HCT116 (cell line): ENCODE measurements around the gene GHRHR. TPM values are rescaled to one million over a fixed set of nuclear protein-coding genes. Genes with fewer than 3 reads are reported as not detected.

Experiments used
- ATAC-seq: fragments of 200-7000 bp; cut with Tn5 transposase; 2 replicates; pipeline ENCODE4 v1.9.1; 2020; ENCODE audit warnings: mild to moderate bottlenecking, moderate library complexity
- BruUV-seq: library from RNA; stranded (reverse); fragments of 400-500 nt; replicated peaks from 2 replicates; lab custom pipeline; 2021; lab: Mats Ljungman, UMichigan
- CTCF ChIA-PET: fragments of 300-600 bp; sonication (Branson Sonifier 250); formaldehyde crosslinking; loops from one replicate; lab custom pipeline; 2021; ENCODE audit warnings: antibody characterized with exemption; lab: Charles Lee
- POLR2A ChIA-PET: fragments of 300-600, 350-600 bp; sonication (Branson Sonifier 250); formaldehyde crosslinking; loops from one replicate; lab custom pipeline; 2021; ENCODE audit warnings: antibody characterized with exemption; lab: Charles Lee
- RAD21 ChIA-PET, 2 experiments: fragments of 300-600 bp; sonication (Branson Sonifier 250); formaldehyde crosslinking; loops; one replicate each; lab custom pipeline; 2023; ENCODE audit warnings: low total read pairs in 2 of 2; ENCODE audit not compliant: uncharacterized antibody in 2 of 2, unreplicated experiment in 2 of 2, low non-redundant PET in 1 of 2; lab: Charles Lee
- DNase-seq: peaks from one replicate; pipeline ENCODE4 v3.0.0-alpha.2; 2010; ENCODE audit warnings: low read depth, low spot score
- H2AFZ ChIP-seq: fragments of 200-600 bp; shearing (Covaris generic), sonication (generic); 2 replicates; pipeline ENCODE4 v1.6.1; 2017; ENCODE audit warnings: low read depth, mixed run types, mixed read lengths, antibody characterized with exemption, low read length; ENCODE audit not compliant: poor library complexity, severe bottlenecking
- H3K27ac ChIP-seq: 2 replicates; pipeline ENCODE4 v1.5.1; 2012; ENCODE audit warnings: low read depth, low read length
- H3K27me3 ChIP-seq: fragments of 200-600 bp; sonication (generic); 2 replicates; pipeline ENCODE4 v1.6.1; 2016; ENCODE audit warnings: mixed run types, low read length, mixed read lengths; ENCODE audit not compliant: insufficient read depth
- H3K36me3 ChIP-seq, 2 experiments: fragments of 200-500 bp in 1 of 2; fragments of 200-600 bp in 1 of 2; sonication (Bioruptor generic) in 1 of 2; sonication (generic) in 1 of 2; 2 replicates each; pipeline versions ENCODE4 v1.5.1 to v1.6.1; 2014 to 2016; ENCODE audit warnings: low read length in 2 of 2, inconsistent platforms in 1 of 2, mixed read lengths in 1 of 2, mixed run types in 1 of 2; ENCODE audit not compliant: insufficient read depth in 2 of 2, control insufficient read depth in 1 of 2
- H3K4me1 ChIP-seq, 2 experiments: fragments of 200-600 bp in 1 of 2; sonication (generic) in 1 of 2; 2 replicates each; pipeline versions ENCODE4 v1.5.1 to v1.6.1; 2012 to 2017; ENCODE audit warnings: low read length in 2 of 2, inconsistent platforms in 1 of 2, mild to moderate bottlenecking in 1 of 2, mixed read lengths in 1 of 2, mixed run types in 1 of 2, moderate library complexity in 1 of 2; ENCODE audit not compliant: insufficient read depth in 2 of 2, control insufficient read depth in 1 of 2
- H3K4me2 ChIP-seq: fragments of 200-600 bp; sonication (generic); 2 replicates; pipeline ENCODE4 v1.6.1; 2017; ENCODE audit warnings: mixed run types, low read length, mixed read lengths
- H3K4me3 ChIP-seq, 2 experiments: fragments of 200-600 bp in 1 of 2; sonication (generic) in 1 of 2; replicated peaks in 1 of 2; 2 replicates each; pipeline ENCODE4 v1.5.1; 2011 to 2016; ENCODE audit warnings: low read length in 2 of 2, control low read depth in 1 of 2, low read depth in 1 of 2, mild to moderate bottlenecking in 1 of 2, mixed read lengths in 1 of 2, mixed run types in 1 of 2
- H3K79me2 ChIP-seq: fragments of 200-600 bp; sonication (generic); 2 replicates; pipeline ENCODE4 v1.6.1; 2017; ENCODE audit warnings: mild to moderate bottlenecking, mixed run types, low read length, moderate library complexity, mixed read lengths; ENCODE audit not compliant: insufficient read depth
- H3K9ac ChIP-seq: fragments of 200-600 bp; sonication (generic); 2 replicates; pipeline ENCODE4 v1.6.1; 2016; ENCODE audit warnings: low read length, mixed read lengths
- H3K9me2 ChIP-seq: fragments of 200-600 bp; sonication (generic), shearing (Covaris generic); 2 replicates; pipeline ENCODE4 v1.6.1; 2017; ENCODE audit warnings: mixed run types, mild to moderate bottlenecking, moderate library complexity; ENCODE audit not compliant: insufficient read depth
- H3K9me3 ChIP-seq, 2 experiments: fragments of 200-500 bp in 1 of 2; fragments of 200-600 bp in 1 of 2; sonication (Bioruptor generic) in 1 of 2; sonication (generic) in 1 of 2; 2 replicates each; pipeline ENCODE4 v1.6.1; 2014 to 2017; ENCODE audit warnings: low read length in 2 of 2, mixed read lengths in 2 of 2, inconsistent platforms in 1 of 2, low read depth in 1 of 2, mild to moderate bottlenecking in 1 of 2, mixed run types in 1 of 2, moderate library complexity in 1 of 2; ENCODE audit not compliant: control insufficient read depth in 1 of 2, insufficient read depth in 1 of 2
- H4K20me1 ChIP-seq: fragments of 200-600 bp; sonication (generic), shearing (Covaris generic); 2 replicates; pipeline ENCODE4 v1.6.1; 2017; ENCODE audit warnings: mixed run types, mild to moderate bottlenecking, moderate library complexity; ENCODE audit not compliant: insufficient read depth
- CBX3 ChIP-seq: IDR thresholded peaks from 2 replicates; pipeline ENCODE4 v1.6.1; 2012; ENCODE audit warnings: low read depth
- CEBPB ChIP-seq: IDR thresholded peaks from 2 replicates; pipeline ENCODE4 v1.6.1; 2012; ENCODE audit warnings: low read depth
- CTCF ChIP-seq, 3 experiments: fragments of 200-600 bp in 1 of 3; sonication (generic) in 1 of 3; IDR thresholded peaks in 2 of 3; conservative IDR thresholded peaks in 1 of 3; 2 replicates each; pipeline ENCODE4 v1.5.1; 2012 to 2017; ENCODE audit warnings: low read depth in 2 of 3, low read length in 2 of 3, antibody characterized with exemption in 1 of 3, borderline replicate concordance in 1 of 3, control low read depth in 1 of 3, mild to moderate bottlenecking in 1 of 3, mixed read lengths in 1 of 3, mixed run types in 1 of 3, moderate library complexity in 1 of 3; ENCODE audit not compliant: insufficient read depth in 1 of 3
- EGR1 ChIP-seq: IDR thresholded peaks from 2 replicates; pipeline ENCODE4 v1.6.1; 2012; ENCODE audit warnings: low read depth
- ELF1 ChIP-seq: IDR thresholded peaks from 2 replicates; pipeline ENCODE4 v1.6.1; 2012; ENCODE audit warnings: low read depth, borderline replicate concordance
- EZH2phosphoT487 ChIP-seq: fragments of 200-600 bp; IDR thresholded peaks from 2 replicates; pipeline ENCODE4 v1.6.1; 2018; ENCODE audit warnings: antibody characterized with exemption, borderline replicate concordance
- FOSL1 ChIP-seq: IDR thresholded peaks from 2 replicates; pipeline ENCODE4 v1.6.1; 2012; ENCODE audit warnings: low read depth
- JUND ChIP-seq: IDR thresholded peaks from 2 replicates; pipeline ENCODE4 v1.6.1; 2012
- MAX ChIP-seq: IDR thresholded peaks from 2 replicates; pipeline ENCODE4 v1.6.1; 2012
- POLR2A ChIP-seq: IDR thresholded peaks from 2 replicates; pipeline ENCODE4 v1.7.0; 2011; ENCODE audit warnings: borderline replicate concordance; ENCODE audit not compliant: insufficient read depth, insufficient read length; ENCODE audit errors: extremely low read depth
- POLR2AphosphoS5 ChIP-seq: IDR thresholded peaks from 2 replicates; pipeline ENCODE4 v1.6.1; 2011; ENCODE audit warnings: mild to moderate bottlenecking, low read depth, low read length, moderate library complexity
- RAD21 ChIP-seq: IDR thresholded peaks from 2 replicates; pipeline ENCODE4 v1.6.1; 2012; ENCODE audit warnings: low read depth, mild to moderate bottlenecking
- REST ChIP-seq: IDR thresholded peaks from 2 replicates; pipeline ENCODE4 v1.6.1; 2012; ENCODE audit warnings: low read depth
- SIN3A ChIP-seq: IDR thresholded peaks from 2 replicates; pipeline ENCODE4 v1.6.1; 2012; ENCODE audit warnings: low read depth
- SP1 ChIP-seq: IDR thresholded peaks from 2 replicates; pipeline ENCODE4 v1.6.1; 2012; ENCODE audit warnings: low read depth
- TCF7L2 ChIP-seq: IDR thresholded peaks from 2 replicates; pipeline ENCODE4 v1.7.0; 2011; ENCODE audit warnings: borderline replicate concordance, inconsistent platforms; ENCODE audit not compliant: insufficient read depth, insufficient read length; ENCODE audit errors: extremely low read depth
- YY1 ChIP-seq: IDR thresholded peaks from 2 replicates; pipeline ENCODE4 v1.6.1; 2011; ENCODE audit warnings: low read length, low read depth, moderate library complexity, mild to moderate bottlenecking; ENCODE audit not compliant: insufficient replicate concordance; ENCODE audit errors: extremely low read depth
- ZBTB33 ChIP-seq: IDR thresholded peaks from 2 replicates; pipeline ENCODE4 v1.6.1; 2011; ENCODE audit warnings: mild to moderate bottlenecking, low read length, moderate library complexity; ENCODE audit not compliant: insufficient replicate concordance; ENCODE audit errors: extremely low read depth
- ZFX ChIP-seq: fragments of 450-650 bp; IDR thresholded peaks from 2 replicates; pipeline ENCODE4 v1.6.1; 2017
- intact Hi-C: fragments of 100-400 bp; cut with micrococcal nuclease; formaldehyde crosslinking; loops from 2 replicates; pipeline ENCODE4 v1.10.0; 2022
- total RNA-seq: library from RNA; stranded (reverse); gene quantifications from one replicate; pipeline ENCODE4 v1.2.1, GENCODE V29; 2021; ENCODE audit not compliant: unreplicated experiment

Gene GHRHR
- total RNA-seq, 1 experiment from 2014 or later, result not detected

GRCh38 chr7:31003721-31004120, 40.0 kb downstream of the GHRHR start:
- peaks cover 29% of the 10 kb centered on the region for H3K27me3 ChIP-seq
- POLR2A ChIA-PET, result no interaction called here
- H3K9ac ChIP-seq, result no peak overlapping the region
- H3K27ac ChIP-seq, result no peak overlapping the region
- DNase-seq, result no peak
- no peaks in the 10 kb centered on the region for H3K9me3 ChIP-seq
- no peaks in the 10 kb centered on the region for H3K36me3 ChIP-seq
- CTCF ChIA-PET, result no interaction called here
- TF ChIP-seq POLR2AphosphoS5, result no peak
- no peak for TF ChIP-seq ZFX
- TF ChIP-seq CTCF (IDR thresholded peaks at IDR 0.05 in 2 of 3, conservative IDR thresholded peaks at IDR 0.05 in 1 of 3; ENCODE audit: borderline replicate concordance in 1 of 3, insufficient read depth in 1 of 3, low read depth in 2 of 3, low read length in 2 of 3), result no peak
- no peak for TF ChIP-seq TCF7L2
- no peak for TF ChIP-seq CEBPB
- no peak for TF ChIP-seq RAD21
- no peak for TF ChIP-seq CBX3
- no peak for TF ChIP-seq SP1
- TF ChIP-seq SIN3A, result no peak
- no peak for TF ChIP-seq EZH2phosphoT487
- no peak for TF ChIP-seq MAX
- no peak for TF ChIP-seq ELF1
- no peak for TF ChIP-seq YY1
- no peak for TF ChIP-seq FOSL1
- no peak for TF ChIP-seq JUND
- TF ChIP-seq POLR2A, result no peak
- TF ChIP-seq REST, result no peak
- TF ChIP-seq ZBTB33, result no peak
- no peak for TF ChIP-seq EGR1
- TF ChIP-seq, all 23 proteins: peak for 0
- H4K20me1 ChIP-seq, result no peaks in the 10 kb centered on the region
- H3K4me1 ChIP-seq, result no peaks in the 10 kb centered on the region
- intact Hi-C loops, result loop anchor here (10.0 kb wide), 1 partner anchor 91 kb away; no protein-coding TSS in a partner anchor
- BruUV-seq, result no TSS peak
- RAD21 ChIA-PET, result no interaction called here
- ATAC-seq, result no peak
- no peak overlapping the region for H3K4me2 ChIP-seq
- H2AFZ ChIP-seq, result no peak overlapping the region
- no peak overlapping the region for H3K4me3 ChIP-seq
- H3K79me2 ChIP-seq, result no peaks in the 10 kb centered on the region
- H3K9me2 ChIP-seq, result no peaks in the 10 kb centered on the region
